ENCODE measurements around the gene CHTF8.

CHTF8 gene

GRCh38 chr16:69111216-69111875 lies 21.0 kb downstream of the CHTF8 start:
- DNase-seq (ENCODE audit: insufficient read length, low spot score) (no peak), FAIRE-seq (no peak)
- no peak for TF ChIP-seq CTCF (IDR thresholded peaks at IDR 0.05; ENCODE audit: insufficient read depth, missing control alignments)

GRCh38 chr16:69110406-69110805 lies 22.0 kb downstream of the CHTF8 start:
- TF ChIP-seq CTCF (IDR thresholded peaks at IDR 0.05; ENCODE audit: insufficient read depth, missing control alignments): no peak
- FAIRE-seq (no peak), DNase-seq (ENCODE audit: insufficient read length, low spot score) (peak; percentile 66)

- FAIRE-seq (no peak), DNase-seq (ENCODE audit: insufficient read length, low spot score) (no peak)
- no peak for TF ChIP-seq CTCF (IDR thresholded peaks at IDR 0.05; ENCODE audit: insufficient read depth, missing control alignments)
Observed at GRCh38 chr16:69109486-69110270, 22.7 kb downstream of the CHTF8 start.

GRCh38 chr16:69108905-69109252 lies 23.5 kb downstream of the CHTF8 start:
- FAIRE-seq: no peak
- TF ChIP-seq CTCF (IDR thresholded peaks at IDR 0.05; ENCODE audit: insufficient read depth, missing control alignments): no peak
- no peak for DNase-seq (ENCODE audit: insufficient read length, low spot score)

- no peak for FAIRE-seq
- no peak for DNase-seq (ENCODE audit: insufficient read length, low spot score)
- no peak for TF ChIP-seq CTCF (IDR thresholded peaks at IDR 0.05; ENCODE audit: insufficient read depth, missing control alignments)
Observed at GRCh38 chr16:69108064-69108904, 24.1 kb downstream of the CHTF8 start.

GRCh38 chr16:69107316-69107962 lies 24.9 kb downstream of the CHTF8 start:
- FAIRE-seq (no peak), DNase-seq (ENCODE audit: insufficient read length, low spot score) (no peak)
- TF ChIP-seq CTCF (IDR thresholded peaks at IDR 0.05; ENCODE audit: insufficient read depth, missing control alignments): no peak

All from D721Med (cell line).